H1 (cell line): ENCODE results near the gene SERHL2.
"Not testable (repeated sequence)": the region's sequence is repeated elsewhere in the genome, so short reads cannot be mapped to it uniquely, and the experiment has no call there.

Experiments
- CREB1 ChIP-seq: IDR thresholded peaks from 2 replicates; pipeline ENCODE4 v1.6.1; 2012; ENCODE audit warnings: inconsistent platforms
- POLR2AphosphoS5 ChIP-seq: IDR thresholded peaks from 2 replicates; pipeline ENCODE4 v1.6.1; 2011; ENCODE audit warnings: low read depth, low read length
- RFX5 ChIP-seq: IDR thresholded peaks from 2 replicates; pipeline ENCODE4 v1.6.1; 2011; ENCODE audit warnings: low read depth, low read length, improper control_type of control experiment, borderline replicate concordance
- TCF12 ChIP-seq: IDR thresholded peaks from 2 replicates; pipeline ENCODE4 v1.6.1; 2011; ENCODE audit warnings: low read depth, mild to moderate bottlenecking, low read length

GRCh38 chr22:42577141-42577540 is 23.4 kb downstream of the SERHL2 start:
- not testable (repeated sequence) for TF ChIP-seq TCF12, POLR2AphosphoS5, CREB1, RFX5
